Transverse colon (tissue), 4 donors: ENCODE measurements around the gene THPO.

ENCODE experiments used
- CTCF ChIP-seq, 5 experiments: fragments of 200-600 bp in 3 of 5; fragments of 450-650 bp in 2 of 5; sonication (generic) in 3 of 5; IDR thresholded peaks; 1 replicate in 2 of 5; 2 replicates in 3 of 5; pipeline ENCODE4 v1.5.1; 2016 to 2017; ENCODE audit warnings: antibody characterized with exemption in 5 of 5, inconsistent platforms in 3 of 5, mild to moderate bottlenecking in 2 of 5, moderate library complexity in 1 of 5
- EP300 ChIP-seq: sonication (generic); formaldehyde crosslinking; IDR thresholded peaks from one replicate; pipeline ENCODE4 v1.6.1; 2017; ENCODE audit warnings: antibody characterized with exemption, low read depth
- POLR2A ChIP-seq: fragments of 450-650 bp; IDR thresholded peaks from one replicate; pipeline ENCODE4 v1.6.1; 2016; ENCODE audit warnings: antibody characterized with exemption, mild to moderate bottlenecking, moderate library complexity
- POLR2AphosphoS5 ChIP-seq, 3 donors: sonication (generic); formaldehyde crosslinking; IDR thresholded peaks; one replicate each; pipeline ENCODE4 v1.6.1; 2016; ENCODE audit warnings: antibody characterized with exemption in 3 of 3

GRCh38 chr3:184325269-184325668 lies 52.7 kb downstream of the THPO start:
- no peak for TF ChIP-seq CTCF (IDR thresholded peaks at IDR 0.05)
- no peak for TF ChIP-seq POLR2A
- no peak for TF ChIP-seq POLR2AphosphoS5 (IDR thresholded peaks at IDR 0.05)
- no peak for TF ChIP-seq EP300
